CMK (cell line): ENCODE results near the gene MAPKAP1.

ENCODE experiments used
- DNase-seq: peaks from one replicate; pipeline ENCODE4 v3.0.0-alpha.2; 2010; ENCODE audit warnings: low read depth

MAPKAP1 gene

DNA sequence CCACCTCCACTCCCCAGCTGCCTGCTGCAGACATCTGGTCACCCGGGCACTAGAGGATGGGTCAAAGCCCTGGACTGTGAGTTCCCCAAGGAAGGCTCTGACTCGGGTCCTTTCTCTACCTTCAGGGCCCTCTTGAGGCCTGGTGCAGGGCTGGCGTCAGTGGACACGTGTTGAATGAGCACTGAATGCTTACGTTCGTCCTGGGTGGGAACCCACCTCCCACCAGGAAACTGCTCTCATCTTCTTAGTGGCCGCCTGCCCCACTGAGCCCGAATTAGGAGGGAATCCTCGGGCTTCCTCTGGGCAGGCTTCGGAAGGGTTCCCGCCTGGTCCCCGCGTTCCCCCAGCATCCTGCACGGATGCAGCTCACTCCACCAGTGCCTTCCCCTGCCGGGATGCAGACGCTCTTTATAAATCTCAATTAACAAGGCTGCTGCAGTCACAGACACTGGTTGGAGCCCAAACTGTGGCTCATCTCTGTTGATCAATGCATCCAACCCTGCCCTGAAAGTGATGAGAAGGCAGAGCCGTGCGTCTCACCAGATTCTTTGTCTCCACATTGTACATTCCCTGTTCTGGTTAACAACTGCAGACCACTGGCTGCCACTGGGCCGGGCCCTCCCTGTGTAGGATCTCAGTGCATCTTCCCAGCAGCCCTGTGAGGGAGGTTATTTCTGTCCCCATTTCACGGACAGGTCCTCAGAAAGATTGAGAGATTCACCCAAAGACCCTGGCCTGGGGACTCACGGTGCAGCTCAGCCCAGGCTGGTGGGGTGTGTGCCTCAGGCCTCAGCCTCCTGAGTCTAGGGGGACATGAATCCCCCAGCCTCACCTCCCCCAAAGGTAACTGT is 276.6 kb downstream of the MAPKAP1 start:
- no peak for DNase-seq

GRCh38 chr9:125429476-125430160 is 277.4 kb downstream of the MAPKAP1 start:
- no peak for DNase-seq

- no peak for DNase-seq
Measured at GRCh38 chr9:125428902-125429467, 278.0 kb downstream of the MAPKAP1 start.

GRCh38 chr9:125428060-125428901 is 278.7 kb downstream of the MAPKAP1 start:
- DNase-seq, result no peak

DNA sequence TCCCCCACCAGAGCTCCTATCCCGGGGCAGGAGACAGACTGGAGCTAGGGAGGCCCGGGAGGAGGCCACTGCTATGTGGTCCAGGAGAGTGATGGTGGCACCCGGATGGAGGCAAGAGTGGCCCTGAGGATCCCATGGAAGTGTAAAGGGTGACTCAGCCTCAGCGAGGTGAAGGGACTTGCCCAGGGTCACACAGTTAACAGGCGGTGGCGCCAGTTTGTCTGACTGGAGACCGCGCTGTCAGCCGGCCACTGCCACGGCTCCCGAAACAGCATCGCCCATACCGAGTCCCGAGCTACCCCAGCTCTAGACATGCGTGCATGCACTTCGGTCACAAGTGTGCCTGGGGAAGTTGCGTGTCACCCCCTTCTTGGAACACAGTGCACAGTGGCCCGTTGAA is 279.5 kb downstream of the MAPKAP1 start:
- no peak for DNase-seq

DNA sequence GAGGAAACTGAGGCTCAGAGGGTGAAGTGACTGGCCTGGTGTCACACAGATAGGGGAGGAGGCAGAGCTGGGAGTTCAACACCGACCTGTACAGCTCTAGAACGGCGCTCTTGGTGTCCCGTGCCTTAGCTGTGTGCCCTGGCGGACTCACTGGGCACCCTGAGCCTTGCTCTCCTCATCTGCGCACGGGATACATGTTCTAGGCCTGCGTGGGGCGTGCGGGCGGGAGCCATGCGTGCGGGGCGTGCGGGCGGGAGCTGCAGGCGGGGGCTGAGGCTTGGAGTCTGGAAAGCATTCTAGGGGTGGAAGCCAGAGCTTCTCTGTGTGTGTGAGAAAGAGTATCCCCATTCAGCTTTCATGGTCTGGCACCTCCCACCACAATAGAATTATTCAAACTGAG is 280.1 kb downstream of the MAPKAP1 start:
- DNase-seq, result no peak

GRCh38 chr9:125425901-125426515 is 281.0 kb downstream of the MAPKAP1 start:
- DNase-seq, result no peak

GRCh38 chr9:125425170-125425897 is 281.7 kb downstream of the MAPKAP1 start:
- no peak for DNase-seq

- no peak for DNase-seq
Measured at GRCh38 chr9:125423964-125424363, 283.0 kb downstream of the MAPKAP1 start.

DNA sequence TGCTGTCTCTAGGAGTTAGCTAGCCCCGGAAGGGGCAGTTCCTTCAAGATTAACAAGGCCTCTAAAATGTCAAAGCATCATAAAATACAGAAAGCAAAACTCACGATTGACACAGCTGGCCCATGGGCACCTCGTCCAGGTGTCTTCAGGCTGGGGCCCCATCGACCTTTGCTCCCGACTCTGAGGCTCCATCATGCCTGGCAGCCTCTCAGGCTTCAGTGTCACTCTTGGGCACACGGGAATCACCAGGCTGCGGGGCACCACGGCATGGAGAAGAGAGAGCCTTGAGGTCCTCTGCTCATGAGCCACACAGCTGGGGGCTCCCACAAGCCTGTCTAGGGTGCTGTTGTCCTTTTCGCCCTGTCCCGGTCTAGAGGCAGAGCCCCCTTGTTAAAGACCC is 284.2 kb downstream of the MAPKAP1 start:
- DNase-seq, result no peak

- no peak for DNase-seq
Measured at GRCh38 chr9:125421591-125422181, 285.3 kb downstream of the MAPKAP1 start.

GRCh38 chr9:125421166-125421565 is 285.8 kb downstream of the MAPKAP1 start:
- no peak for DNase-seq

- no peak for DNase-seq
Measured at GRCh38 chr9:125418404-125418803, 288.6 kb downstream of the MAPKAP1 start.

DNA sequence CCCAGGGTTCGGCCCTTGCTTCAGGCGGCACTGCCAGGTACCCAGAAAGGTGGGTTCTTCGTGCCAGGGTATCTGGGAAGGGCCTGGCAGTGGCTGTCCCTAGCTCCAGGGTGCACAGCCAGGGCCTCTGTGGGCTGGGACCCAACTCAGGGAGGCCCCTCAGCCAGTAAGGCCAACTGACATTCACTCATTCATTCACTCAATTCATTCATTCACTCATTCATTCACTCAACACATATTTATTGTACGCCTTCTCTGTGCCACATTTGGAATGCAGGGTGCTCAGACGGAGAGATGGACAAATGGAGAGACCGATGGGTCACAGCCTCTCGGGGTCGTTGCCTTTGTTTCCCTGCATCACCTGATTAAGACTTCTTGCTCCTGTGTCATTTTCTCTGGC is 290.5 kb downstream of the MAPKAP1 start:
- no peak for DNase-seq

GRCh38 chr9:125415583-125416460 is 291.2 kb downstream of the MAPKAP1 start:
- DNase-seq, result no peak

GRCh38 chr9:125413579-125413978 is 293.4 kb downstream of the MAPKAP1 start:
- DNase-seq, result no peak

DNA sequence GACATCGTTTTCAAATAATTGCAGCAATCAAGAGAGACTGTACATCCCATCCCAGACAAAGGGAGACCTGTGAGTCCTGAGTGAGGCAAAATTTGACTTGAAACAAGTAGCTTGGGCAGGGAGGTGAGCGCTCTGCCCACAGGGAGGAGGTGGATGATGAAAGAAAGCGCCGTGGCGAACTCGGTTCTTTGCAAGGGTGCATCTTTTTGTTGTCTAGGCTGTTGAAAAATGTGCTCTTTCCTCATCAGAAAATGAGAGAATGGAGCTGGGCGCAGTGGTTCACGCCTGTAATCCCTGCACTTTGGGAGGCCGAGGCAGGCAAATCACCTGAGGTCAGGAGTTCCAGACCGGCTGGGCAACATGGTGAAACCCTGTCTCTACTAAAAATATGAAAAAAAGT is 294.8 kb downstream of the MAPKAP1 start:
- DNase-seq, result no peak

DNA sequence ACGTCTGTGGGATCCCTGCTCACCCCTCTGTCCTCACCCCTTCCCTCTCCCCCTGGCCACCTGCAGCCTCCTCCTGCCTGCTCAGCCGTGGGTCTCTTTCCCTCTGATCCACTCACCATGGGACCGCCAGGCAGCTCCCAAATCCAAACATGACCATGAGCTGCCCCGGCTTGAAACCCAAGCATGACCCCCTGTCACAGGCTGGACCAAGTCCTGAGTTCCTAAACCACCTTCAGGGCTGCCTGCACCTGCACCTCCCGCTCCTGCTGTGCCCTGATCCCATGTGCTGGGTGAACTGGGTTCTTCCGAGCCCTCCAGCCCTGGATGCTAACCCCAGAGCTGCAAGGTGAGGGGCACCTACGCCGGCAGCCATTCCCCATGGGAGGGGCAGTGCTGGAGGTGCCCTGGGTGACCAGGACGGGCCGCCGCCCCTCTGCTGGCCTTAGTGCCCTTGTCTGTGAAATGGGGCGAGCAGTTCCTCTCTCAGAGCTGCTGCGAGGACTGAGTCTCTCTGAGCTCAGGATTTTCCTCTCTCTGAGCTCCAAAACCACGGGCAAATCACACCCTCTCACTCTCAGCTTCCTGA is 295.7 kb downstream of the MAPKAP1 start:
- no peak for DNase-seq

DNA sequence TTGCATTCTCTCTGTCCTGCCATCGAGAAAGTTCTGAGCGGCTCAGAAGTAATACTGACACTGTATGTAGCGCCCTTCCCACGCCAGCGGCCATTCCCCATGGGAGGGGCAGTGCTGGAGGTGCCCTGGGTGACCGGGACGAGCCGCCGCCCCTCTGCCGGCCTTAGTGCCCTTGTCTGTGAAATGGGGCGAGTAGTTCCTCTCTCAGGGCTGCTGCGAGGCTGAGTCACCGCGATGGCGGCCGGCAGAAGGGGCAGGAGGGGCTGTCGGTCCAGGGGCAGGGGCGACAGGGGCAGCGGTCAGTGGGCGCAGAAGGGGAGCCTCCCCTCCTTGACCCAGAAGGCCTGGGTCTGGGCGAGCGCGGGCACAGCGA is 296.5 kb downstream of the MAPKAP1 start:
- no peak for DNase-seq
